ENCODE results near the gene ZNF789.
"Not testable (repeated sequence)": the region's sequence is repeated elsewhere in the genome, so short reads cannot be mapped to it uniquely, and the experiment has no call there.

ZNF789 gene

DNA sequence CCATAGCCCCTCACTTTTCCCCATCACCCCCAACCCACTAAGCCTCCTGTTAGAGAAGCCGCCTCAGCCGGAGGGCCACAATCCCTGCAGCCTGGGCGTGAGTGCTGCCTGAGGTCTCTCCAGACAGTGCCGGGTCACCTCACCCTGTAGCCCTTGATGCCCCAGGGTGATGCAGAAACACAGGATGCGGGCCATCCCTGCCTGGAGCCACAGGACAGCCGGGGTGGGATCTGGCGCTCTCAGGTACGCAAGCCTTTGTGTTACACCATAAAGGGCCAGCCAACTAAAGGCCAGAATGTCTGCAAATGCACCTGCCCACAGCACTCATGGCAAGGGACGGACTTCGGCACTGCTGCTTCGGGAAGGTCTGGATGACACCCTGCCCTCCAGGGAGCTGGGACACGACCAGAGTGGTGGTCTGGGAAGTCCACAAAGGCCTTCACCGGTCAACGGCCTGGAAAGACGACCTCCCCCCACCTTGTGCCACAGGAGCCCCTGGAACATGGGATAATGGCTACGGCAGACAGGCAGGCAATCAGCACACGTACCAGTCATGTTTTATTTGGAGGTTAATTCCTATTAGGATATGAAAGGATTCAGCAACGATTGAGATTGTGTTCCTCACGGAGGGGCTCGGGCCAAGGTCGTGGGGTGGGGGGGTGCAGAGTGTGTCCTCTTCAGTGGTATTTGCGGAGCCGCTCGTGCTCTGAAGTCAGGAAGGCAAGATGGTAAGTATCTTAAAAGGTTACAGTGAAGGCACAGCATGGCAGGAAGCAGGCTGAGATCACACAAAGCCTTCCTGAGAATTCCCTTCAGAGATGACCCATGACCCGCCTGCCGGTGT, 14.8 kb upstream of the ZNF789 start:
- DNase-seq (ENCODE audit: low read depth) = no peak

DNA sequence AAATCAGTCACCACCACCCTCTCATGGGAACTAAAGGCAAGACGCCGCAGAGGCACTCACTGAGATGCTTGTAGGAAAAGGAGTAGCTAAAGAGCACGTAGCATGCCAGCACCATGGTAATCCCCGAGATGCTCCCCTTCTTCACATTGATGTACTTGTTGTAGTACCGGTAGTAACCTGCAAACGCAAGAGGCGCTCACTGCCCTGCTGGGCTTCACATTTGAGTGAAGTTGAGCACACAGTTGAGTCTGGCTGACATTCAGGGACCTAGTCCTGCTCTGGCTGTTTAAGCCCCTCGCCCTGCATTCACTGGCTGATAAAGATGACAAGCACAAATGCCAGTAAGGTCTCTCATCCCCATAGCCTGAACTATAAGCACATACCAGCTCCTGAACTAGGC, 13.6 kb upstream of the ZNF789 start:
- no peak for DNase-seq (ENCODE audit: low read depth)

DNA sequence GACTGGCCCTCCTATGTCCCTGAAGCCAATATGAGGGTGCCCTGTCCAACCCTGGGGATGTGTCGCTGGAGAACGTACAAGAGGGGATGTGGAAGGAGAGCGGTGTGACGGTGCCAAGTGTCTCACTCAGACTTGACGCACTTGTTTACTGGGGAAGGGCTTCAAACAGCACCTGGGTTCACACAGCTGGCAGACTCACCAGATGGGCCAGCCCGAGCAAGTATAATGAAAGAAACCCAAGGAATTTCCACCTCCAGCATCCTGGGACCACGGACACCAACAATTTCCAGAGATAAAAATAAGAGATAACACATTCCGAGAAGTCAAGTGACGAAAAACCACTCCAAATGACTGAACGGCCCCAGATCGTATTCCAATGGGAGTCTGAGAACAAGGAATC, 12.0 kb upstream of the ZNF789 start:
- DNase-seq (ENCODE audit: low read depth) = no peak

DNA sequence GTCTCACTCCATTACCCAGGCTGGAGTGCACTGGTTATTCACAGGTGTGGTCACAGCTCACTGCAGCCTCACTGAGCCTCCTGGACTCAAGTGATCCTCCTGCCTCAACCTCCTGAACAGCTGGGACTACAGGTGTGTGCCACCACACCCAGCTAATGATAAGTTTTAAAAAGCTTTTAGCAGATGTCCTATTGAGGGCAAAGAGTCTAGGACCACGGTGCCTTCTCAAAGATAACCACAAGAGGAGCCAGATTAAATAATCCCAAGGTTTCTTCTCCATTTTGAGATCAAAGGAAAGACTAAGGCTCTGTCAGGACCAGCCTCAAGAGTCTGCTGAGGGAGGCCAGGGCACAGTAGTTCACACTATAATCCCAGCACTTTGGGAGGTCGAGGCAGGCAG, 11.5 kb upstream of the ZNF789 start:
- no peak for DNase-seq (ENCODE audit: low read depth)

DNA sequence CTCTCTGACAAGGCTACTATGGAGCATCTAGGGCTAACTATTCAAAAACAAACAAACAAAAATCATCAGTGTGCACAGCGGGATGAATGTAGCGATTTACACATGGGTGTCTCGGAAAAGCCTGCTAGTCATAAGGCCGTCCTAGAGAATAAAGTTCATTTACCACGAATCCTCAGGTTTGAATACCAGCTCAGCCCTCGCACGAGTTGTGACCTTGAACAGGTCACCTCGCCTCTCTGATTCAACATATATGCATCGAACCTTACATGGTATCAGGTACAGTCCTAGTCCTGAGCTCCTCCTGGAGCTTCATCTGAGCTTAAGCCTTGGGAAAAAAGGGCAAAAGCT, 7.3 kb upstream of the ZNF789 start:
- no peak for DNase-seq (ENCODE audit: low read depth)

DNA sequence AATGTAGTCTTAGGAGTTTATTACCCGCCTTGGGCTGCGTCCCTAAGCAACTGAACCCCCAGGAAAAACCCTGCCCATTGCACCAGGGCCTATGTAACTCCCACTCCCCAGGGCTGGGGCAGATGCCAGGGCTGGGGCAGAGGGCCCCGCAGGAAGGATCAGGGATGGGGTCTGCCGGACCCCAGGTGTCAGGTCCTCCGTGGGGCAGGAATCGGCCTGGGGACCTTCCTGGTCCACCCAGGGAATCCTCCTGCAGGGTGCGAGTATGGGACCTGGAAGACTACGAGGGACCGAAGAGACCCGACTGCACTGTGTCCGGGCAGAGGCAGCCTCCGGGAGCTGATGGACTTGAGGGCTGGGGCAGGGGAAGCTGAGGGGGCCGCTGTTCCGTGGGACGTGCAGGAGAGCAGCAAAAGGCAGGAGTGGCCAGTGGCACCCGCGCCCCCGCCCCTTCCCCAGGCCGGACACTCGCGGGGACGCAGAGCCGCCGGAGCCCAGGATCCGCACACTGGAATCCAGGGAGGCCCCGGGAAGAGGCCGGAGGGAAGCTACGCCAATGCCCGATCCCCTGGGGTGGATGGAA, 4.3 kb upstream of the ZNF789 start:
- DNase-seq (ENCODE audit: low read depth) = no peak

DNA sequence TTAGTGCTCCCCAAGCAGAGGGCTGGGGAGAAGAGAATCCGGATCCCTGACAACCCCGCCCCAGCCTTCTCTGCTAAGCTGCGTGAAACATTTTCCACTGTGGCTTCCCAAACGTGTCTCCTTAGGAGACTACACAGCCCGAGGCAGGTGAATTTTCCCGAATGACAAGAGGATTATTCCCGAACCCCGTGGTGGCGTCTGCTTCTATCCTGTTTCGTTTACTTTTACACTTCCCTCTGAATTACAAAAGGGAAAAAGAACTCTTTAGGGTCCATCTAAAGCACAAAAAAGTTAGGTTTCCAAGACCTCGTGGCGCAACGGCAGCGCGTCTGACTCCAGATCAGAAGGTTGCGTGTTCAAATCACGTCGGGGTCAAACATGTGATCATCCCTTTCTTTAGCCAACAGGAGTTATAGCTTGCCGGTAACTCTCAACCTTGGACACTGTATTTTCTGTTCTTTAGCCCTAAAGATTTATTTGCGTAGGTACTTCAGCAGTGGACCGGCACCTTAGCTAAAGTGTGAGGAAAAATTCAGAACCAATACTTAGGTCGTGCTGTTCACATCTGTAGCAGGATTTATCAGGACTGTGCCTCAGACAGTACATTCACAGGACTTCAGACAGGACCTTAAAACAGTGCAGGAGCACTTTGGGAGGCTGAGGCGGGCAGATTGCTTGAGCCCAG, 3.2 kb upstream of the ZNF789 start:
- no peak for DNase-seq (ENCODE audit: low read depth)

DNA sequence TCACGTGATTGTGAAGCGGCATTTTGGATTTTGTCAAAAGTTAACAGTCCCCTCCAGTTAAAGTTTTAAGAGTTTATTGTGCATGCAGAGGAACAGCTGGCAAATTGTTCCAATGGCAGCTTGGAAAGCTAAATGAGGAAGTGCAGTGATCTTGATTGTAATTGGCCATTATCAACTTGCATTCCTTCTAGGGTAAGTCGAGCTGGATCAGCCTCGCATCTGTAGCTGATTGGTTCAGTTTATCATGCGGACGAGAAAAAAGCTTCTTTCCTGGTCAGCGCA, 566 bp downstream of the ZNF789 start:
- DNase-seq (ENCODE audit: low read depth) = peak; percentile 13

DNA sequence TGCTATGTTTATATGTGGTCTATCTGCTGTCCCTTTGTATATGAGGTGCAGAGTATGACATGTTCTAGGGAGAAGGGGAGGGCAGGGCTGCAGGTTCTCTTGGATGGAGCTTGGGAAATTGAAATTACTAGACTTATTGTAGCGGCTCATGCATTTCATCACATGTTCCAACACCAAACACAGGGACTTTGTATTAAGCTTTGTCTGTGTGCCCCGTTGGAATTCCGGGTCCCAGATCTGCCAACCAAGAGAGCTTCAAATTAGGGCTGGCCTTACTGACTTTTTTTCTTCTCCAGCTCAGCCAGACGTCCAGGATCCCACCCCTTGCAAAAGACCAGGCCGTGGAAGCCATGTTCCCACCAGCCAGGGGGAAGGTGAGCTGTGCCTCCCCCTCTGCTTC, 3.4 kb downstream of the ZNF789 start:
- no peak for DNase-seq (ENCODE audit: low read depth)

DNA sequence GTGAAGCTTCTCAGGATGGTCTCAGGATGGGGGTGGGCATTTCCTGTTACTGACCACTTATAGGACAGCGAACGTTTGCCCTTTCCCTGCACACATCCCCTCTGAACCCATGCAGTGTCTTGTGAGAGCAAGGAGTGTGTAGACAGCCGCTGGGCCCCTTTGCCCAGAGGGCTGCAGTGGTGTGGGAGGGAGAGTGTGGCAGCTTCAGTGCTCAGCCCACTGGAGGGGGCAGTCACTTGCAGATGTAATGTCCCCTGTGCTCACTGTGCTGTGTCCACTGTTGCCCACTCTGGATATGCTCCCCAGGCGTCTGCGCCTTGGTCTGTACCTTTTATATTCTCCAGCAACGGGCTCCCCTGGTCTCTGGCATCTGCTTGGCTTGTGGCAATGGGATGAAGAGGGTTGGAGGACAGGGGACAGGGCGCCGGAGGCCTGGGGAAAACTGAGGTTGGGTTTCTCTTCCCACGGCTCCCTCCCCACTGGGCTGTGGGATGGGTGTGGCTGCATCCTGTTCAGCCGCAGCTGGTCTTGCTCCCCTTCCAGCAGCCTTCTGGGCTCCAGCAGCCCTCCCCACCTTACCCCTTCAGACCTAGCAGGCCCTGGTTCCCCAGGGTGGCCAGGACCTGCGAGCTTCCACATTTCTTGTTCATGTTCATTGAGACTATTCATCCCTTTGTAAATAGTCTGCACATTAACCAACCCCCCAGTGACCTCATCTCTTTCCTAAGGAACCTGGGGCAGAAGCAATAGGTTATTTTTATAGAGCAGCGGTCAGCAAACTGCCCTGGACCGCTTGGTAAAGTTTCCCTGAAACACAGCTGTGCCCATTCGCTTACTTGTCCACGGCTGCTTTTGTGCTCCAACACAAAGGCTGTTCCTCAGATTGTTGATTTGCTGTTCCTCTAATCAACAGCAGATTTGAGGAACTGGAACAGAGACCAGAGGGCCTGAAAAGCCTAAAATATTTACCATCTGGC, 6.1 kb downstream of the ZNF789 start:
- no peak for DNase-seq (ENCODE audit: low read depth)

DNA sequence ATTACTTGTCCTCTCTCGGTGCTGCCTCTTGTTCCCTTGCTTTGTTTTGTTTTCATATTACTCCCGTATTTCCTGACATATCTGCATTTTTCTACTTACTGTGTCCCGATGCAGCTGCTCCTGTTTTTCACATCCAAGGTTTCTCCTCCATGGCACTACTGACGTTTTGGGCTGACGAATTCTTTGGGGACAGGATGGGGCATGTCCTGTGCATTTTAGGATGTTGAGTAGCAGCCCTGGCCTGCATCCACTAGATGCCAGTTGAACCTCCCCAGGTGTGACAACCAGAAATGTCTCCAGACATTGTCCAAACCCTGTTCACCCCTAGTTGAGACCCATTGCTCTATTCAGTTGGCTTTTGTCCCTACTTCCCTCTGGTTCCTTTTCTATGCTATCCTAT, 12.4 kb downstream of the ZNF789 start:
- DNase-seq (ENCODE audit: low read depth) = no peak

DNA sequence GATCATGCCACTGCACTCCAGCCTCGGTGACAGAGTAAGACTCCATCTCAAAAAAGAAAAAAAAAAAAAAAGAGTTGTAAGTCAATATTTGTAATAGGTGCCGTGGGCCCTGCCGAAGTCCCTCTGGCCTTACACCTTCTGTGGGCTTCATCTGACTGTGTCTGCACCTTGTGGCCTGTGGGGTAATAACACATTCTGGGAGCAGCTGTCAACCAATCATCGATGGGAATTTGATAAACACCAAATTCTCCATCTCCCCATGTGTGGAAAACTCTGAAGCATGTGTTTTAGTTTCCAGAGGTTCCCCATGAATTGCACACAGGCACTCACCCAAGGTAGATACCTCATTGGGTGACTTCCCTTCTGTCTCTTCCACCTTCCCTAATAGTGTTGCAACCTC, 16.5 kb downstream of the ZNF789 start:
- no peak for DNase-seq (ENCODE audit: low read depth)

DNA sequence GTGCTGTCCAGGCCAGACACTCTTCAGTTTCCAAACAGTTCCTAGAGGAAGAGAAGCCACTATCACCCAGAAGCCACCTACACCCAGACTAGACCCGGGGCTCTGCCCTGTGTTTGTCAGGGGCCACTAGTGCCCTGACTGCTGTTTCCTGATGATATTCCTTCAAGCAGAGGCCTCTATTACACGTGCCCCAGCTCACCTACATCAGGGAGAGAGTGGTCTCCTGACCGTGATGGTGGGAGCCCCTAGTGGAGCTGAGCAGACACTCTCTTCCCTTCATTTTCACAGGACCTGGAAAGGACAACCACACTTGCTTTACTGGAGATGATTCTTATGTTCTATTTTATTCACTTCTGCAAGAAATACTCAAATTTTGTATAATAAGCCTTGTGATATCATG, 18.2 kb downstream of the ZNF789 start:
- DNase-seq (ENCODE audit: low read depth) = no peak

DNA sequence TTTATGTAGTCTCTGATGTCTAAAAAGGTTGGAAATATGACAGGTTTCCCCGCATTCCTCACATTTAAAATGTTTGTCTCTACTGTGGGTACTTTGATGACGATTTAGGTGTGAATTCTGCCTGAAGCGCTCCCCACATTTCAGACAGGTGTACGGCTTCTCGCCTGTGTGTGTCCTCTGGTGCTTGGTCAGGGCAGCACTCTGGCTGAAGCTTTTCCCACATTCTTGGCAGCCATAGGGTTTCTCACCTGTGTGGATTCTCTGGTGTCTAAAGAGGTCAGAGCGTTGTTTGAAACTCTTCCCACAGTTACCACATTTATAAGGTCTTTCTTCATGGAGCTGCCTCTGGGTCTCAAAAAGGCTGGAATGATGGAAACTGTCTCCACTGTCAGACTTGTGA, 21.1 kb downstream of the ZNF789 start:
- no peak for DNase-seq (ENCODE audit: low read depth)

DNA sequence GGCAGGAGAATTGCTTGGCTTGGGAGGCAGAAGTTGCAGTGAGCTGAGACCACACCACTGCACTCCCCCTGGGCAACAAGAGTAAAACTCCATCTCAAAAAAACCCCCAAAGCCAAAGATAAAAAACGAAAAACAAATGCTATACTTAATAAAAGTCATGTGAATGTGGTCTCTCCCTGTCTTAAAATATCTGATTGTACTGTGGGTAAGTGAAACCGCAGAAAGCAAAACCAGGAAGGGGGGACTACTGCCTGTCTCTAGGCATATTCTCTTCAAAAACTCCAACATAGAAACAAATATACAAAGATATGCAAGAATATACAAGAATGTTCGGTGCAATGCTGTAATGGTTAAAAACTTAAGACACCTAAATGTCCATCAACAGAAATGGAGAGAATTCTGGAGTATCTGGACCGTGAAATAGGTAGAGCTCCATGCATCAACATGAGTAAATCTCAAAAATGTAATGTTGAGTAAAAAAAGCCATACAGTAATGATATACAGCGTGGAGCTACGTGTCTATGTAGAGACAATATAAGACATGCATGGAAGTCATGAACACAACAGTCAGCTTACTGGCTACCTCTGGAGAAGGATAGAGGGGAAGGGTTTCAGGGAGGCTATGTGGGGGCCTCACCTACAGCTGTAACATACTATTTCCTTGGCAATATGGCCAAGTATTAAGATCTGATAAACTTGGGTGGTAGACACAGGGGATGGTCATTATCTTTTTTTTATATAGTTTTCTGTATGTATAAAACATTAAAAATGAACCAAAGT, 25.3 kb downstream of the ZNF789 start:
- DNase-seq (ENCODE audit: low read depth) = no peak

DNA sequence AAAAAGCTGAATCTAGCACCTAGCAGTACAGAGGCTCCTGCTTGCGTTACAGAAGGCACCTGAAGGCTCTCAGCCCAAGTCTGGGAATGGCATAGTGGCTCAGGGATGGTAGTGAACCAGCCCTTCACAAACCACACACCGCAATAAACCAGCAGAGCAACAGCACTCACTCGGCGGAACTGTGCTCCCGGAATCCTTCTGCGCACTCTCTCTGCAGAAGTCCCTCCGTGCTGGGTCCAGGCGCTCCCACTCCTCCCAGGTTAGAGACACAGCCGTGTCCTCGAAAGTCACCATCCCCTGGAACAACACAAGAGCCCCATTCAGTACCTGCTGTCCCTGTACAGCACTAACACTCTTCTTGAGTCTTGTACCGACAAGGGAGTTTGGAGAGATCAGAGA, 25.9 kb downstream of the ZNF789 start:
- no peak for DNase-seq (ENCODE audit: low read depth)

DNA sequence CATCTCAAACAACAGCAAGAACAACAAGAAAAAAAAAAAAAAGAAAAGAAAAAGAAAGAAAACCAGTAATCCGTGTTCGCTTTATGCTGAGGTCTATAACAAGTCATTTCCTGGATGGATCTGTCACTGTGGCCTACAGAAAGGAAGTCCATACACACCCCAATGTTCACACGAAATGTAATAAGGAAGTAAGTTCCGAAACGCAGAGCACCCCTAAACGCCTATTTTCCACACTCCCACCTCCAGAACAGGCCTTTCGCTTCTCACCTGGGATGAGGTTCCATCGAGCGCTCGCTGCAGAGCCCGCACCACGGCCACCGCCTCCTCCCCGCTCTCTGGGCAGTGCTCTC, 26.7 kb downstream of the ZNF789 start:
- no peak for DNase-seq (ENCODE audit: low read depth)

DNA sequence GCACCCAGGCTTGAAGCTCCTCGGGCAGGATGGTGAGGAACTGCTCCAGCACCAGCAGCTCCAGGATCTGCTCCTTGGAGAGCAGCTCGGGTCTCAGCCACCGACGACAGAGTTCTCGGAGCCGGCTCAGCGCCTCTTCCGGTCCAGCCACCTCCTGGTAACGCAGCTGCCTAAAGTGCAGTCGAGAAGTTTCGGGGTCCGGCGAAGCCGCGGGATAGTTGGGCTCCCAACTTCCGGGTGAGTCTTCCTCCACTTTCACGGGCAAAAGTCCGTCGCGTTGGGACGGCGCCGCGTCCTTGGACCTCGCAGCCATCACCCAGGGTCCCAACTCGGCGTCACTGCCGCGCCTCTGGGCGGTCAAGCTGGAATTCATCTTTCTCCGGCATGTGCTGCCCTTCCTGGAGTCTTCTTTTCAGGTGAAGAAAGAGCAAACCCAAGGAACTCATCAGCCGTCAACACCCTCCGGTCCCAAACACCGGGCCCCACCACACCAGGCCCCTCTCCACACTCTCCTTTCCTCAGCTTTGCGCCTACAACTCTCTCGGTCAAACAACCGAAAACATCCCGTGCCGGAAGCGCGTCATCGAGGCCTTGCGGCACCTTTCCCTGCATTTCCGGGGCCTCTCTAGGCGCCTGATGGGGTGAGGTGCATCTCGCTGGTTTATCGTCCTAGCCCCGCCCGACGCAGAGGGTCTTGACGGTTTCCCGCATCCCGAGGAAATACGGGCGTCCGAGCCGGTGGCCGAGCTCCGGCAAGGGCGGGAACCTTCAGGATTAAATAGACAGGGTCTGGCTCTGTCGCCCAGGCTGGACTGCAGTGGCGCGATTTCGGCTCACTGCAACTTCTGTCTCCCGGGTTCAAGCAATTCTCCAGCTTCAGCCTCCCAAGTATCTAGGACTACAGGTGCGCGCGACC, 27.3 kb downstream of the ZNF789 start, which contains the start of gene ZNF394:
Gene ZNF394, minus strand, starts transcription at position 561 of the 916 bp plus-strand sequence. Its CDS starts 188 bp downstream, at position 373.
- peak; percentile 49 for DNase-seq (ENCODE audit: low read depth)

DNA sequence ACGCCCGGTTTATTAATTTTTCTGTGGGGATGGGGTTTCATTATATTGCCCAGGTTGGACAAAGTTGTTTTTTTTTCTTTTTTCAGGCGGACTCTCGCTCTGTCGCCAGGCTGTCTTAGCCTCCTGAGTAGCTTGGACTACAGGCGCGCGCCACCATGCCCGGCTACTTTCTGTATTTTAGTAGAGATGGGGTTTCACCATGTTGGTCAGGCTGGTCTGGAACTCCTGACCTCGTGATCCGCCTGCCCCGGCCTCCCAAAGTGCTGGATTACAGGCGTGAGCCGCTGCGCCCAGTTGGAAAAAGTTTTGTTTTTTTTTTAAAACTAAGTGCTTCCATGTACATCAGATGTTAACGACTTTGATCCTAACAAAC, 27.9 kb downstream of the ZNF789 start:
- no peak for DNase-seq (ENCODE audit: low read depth)

DNA sequence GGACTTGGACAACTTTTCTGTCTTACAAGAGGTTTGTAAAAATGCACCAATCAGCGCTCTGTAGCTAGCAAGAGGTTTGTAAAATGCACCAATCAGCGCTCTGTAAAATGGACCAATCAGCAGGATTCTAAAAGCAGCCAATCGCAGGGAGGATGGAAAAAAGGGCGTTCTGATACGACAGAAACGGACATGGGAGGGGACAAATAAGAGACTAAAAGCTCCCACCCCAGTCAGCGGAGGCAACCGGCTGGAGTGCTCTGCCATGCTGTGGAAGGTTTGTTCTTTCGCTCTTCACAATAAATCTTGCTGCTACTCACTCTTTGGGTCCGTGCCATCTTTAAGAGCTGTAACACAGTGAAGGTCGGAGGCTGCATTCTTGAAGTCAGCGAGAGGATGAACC, 28.5 kb downstream of the ZNF789 start:
- not testable (repeated sequence) for DNase-seq (ENCODE audit: low read depth)

DNA sequence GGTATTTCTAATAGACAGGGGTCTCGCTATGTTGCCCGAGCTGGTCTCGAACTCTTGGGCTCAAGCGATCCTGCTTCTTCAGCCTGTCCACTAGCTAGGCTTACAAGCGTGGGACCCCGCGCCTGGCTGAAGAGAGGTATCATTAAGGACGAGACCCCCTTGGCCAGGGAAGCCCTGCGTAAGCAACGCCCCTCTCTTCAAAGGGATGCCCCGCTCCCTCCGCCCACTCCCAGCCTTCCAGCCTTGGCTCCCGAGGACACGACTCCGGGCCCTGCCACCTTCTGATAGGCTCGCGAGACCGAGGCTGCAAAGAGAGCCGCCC, 31.6 kb downstream of the ZNF789 start:
- DNase-seq (ENCODE audit: low read depth) = no peak
